Transverse colon (tissue), 3 donors: ENCODE measurements around the gene ATF3.

Experiments
- CTCF ChIP-seq, 5 experiments: fragments of 200-600 bp in 3 of 5; fragments of 450-650 bp in 2 of 5; sonication (generic) in 3 of 5; IDR thresholded peaks; 1 replicate in 2 of 5; 2 replicates in 3 of 5; pipeline ENCODE4 v1.5.1; 2016 to 2017; ENCODE audit warnings: antibody characterized with exemption in 5 of 5, inconsistent platforms in 3 of 5, mild to moderate bottlenecking in 2 of 5, moderate library complexity in 1 of 5
- EP300 ChIP-seq: sonication (generic); formaldehyde crosslinking; IDR thresholded peaks from one replicate; pipeline ENCODE4 v1.6.1; 2017; ENCODE audit warnings: antibody characterized with exemption, low read depth
- POLR2A ChIP-seq: fragments of 450-650 bp; IDR thresholded peaks from one replicate; pipeline ENCODE4 v1.6.1; 2016; ENCODE audit warnings: antibody characterized with exemption, mild to moderate bottlenecking, moderate library complexity

- TF ChIP-seq EP300 (no peak), POLR2A (no peak), CTCF (IDR thresholded peaks at IDR 0.05) (no peak)
Observed at GRCh38 chr1:212614453-212615200, 6.1 kb downstream of the ATF3 start.
